Kidney (tissue), 11 donors: ENCODE measurements around the gene RASA4. TPM values are rescaled to one million over a fixed set of nuclear protein-coding genes. Genes with fewer than 3 reads are reported as not detected.
"Not testable (repeated sequence)": the region's sequence is repeated elsewhere in the genome, so short reads cannot be mapped to it uniquely, and the experiment has no call there.

Source experiments
- DNase-seq, 5 donors: peaks; one replicate each; pipeline ENCODE4 v3.0.0-alpha.2; 2013 to 2020
- FAIRE-seq: peaks from 2 replicates; lab custom pipeline; 2012; peaks lifted over from hg19 to GRCh38; lab: Jason Lieb, UNC
- H3K27ac ChIP-seq, 2 donors: one replicate each; pipeline ENCODE4 v1.7.0; 2013; ENCODE audit warnings: low read depth in 2 of 2, low read length in 2 of 2, inconsistent platforms in 1 of 2
- H3K27me3 ChIP-seq: one replicate; pipeline ENCODE4 v1.7.1; 2013; ENCODE audit warnings: low read length, inconsistent platforms; ENCODE audit not compliant: control insufficient read depth, insufficient read depth
- H3K36me3 ChIP-seq, 3 donors: one replicate each; pipeline versions ENCODE4 v1.7.0 to v1.7.1; 2013; ENCODE audit warnings: low read length in 3 of 3, control low read depth in 1 of 3, inconsistent platforms in 1 of 3; ENCODE audit not compliant: insufficient read depth in 3 of 3, control insufficient read depth in 2 of 3
- H3K4me1 ChIP-seq, 3 donors: one replicate each; pipeline versions ENCODE4 v1.7.0 to v1.7.1; 2013; ENCODE audit warnings: low read length in 3 of 3, inconsistent platforms in 1 of 3, low read depth in 1 of 3; ENCODE audit not compliant: control insufficient read depth in 2 of 3, insufficient read depth in 2 of 3
- H3K4me3 ChIP-seq, 3 donors: one replicate each; pipeline versions ENCODE4 v1.7.0 to v1.8.1; 2013; ENCODE audit warnings: low read length in 3 of 3, control low read depth in 1 of 3, inconsistent platforms in 1 of 3
- H3K9ac ChIP-seq, 3 donors: one replicate each; pipeline versions ENCODE4 v1.7.0 to v1.7.1; 2013; ENCODE audit warnings: low read length in 3 of 3, control low read depth in 1 of 3, inconsistent platforms in 1 of 3
- H3K9me3 ChIP-seq, 3 donors: one replicate each; pipeline versions ENCODE4 v1.7.0 to v1.7.1; 2013; ENCODE audit warnings: low read length in 3 of 3, control low read depth in 1 of 3, inconsistent platforms in 1 of 3; ENCODE audit not compliant: control insufficient read depth in 2 of 3, insufficient read depth in 1 of 3
- intact Hi-C: fragments of 100-400 bp; cut with DNase I; formaldehyde crosslinking; loops from one replicate; pipeline ENCODE4 v1.11.1; 2022
- polyA plus RNA-seq: library from polyadenylated mRNA; stranded (reverse); fragments of 350-450 nt; fragmentation: Illumina TruSeq; extraction: RNeasy Lipid Tissue Mini Kit (QIAGEN cat#74804); gene quantifications from one replicate; pipeline ENCODE4 v1.2.3, GENCODE V29; 2014; ENCODE audit warnings: low read depth, low replicate concordance; ENCODE audit not compliant: insufficient read depth
- total RNA-seq: library from RNA; stranded (reverse); fragmentation: NEBNext Ultra II Directional; extraction: Animal tissue kit (Norgen Biotek cat#: 25700); gene quantifications from one replicate; pipeline ENCODE4 v1.2.1, GENCODE V29; 2021
- donor health status: control.
- donor health status: control.
- donor health status: DM: yes; HTN: yes; CAD: no.
- donor health status: Normal renal cell carcinoma (clear cell type).

The RASA4 gene
- total and polyA plus RNA-seq, 2 donors from 2014 or later: 47.0 to 63.3 TPM

DNA sequence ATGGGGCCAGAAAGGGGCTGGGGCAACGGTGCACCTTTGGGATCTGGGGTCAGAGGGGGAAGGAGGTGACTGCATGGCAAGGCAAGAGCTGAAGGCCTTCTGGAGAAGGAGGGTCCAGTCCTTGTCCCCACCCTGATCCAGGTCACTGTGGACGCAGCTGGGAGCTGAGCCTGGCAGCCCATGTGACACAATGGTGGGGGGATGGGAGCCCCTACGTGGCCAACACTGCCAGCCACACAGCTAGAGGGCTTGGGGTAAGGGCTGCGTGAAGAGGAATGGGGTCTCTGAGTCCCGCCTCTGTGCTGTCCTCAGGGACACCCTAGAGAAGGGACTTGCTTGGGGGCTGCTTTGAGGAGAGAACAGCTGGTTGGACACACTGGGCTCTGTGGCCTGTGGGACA lies 34.8 kb downstream of the RASA4 start:
- H3K9me3 ChIP-seq, H3K27me3 ChIP-seq, H3K36me3 ChIP-seq, H3K27ac ChIP-seq, H3K4me3 ChIP-seq, DNase-seq, intact Hi-C loops, FAIRE-seq, H3K4me1 ChIP-seq, H3K9ac ChIP-seq: not testable (repeated sequence)

- H3K9ac ChIP-seq, H3K27ac ChIP-seq, H3K36me3 ChIP-seq, H3K4me1 ChIP-seq, H3K9me3 ChIP-seq, FAIRE-seq, intact Hi-C loops, H3K27me3 ChIP-seq, H3K4me3 ChIP-seq: not testable (repeated sequence)
- DNase-seq: peak in 1 of 5 donors; percentile 47
These were observed 38.1 kb downstream of the RASA4 start for GRCh38 chr7:102578486-102578885.

- H3K27ac ChIP-seq, intact Hi-C loops, H3K27me3 ChIP-seq, H3K4me1 ChIP-seq, H3K9ac ChIP-seq, H3K36me3 ChIP-seq, H3K9me3 ChIP-seq, H3K4me3 ChIP-seq, FAIRE-seq, DNase-seq: not testable (repeated sequence)
These were observed 39.0 kb downstream of the RASA4 start for GRCh38 chr7:102577315-102578240.

- H3K27ac ChIP-seq, DNase-seq, H3K36me3 ChIP-seq, H3K4me3 ChIP-seq, FAIRE-seq, intact Hi-C loops, H3K9me3 ChIP-seq, H3K27me3 ChIP-seq, H3K4me1 ChIP-seq, H3K9ac ChIP-seq: not testable (repeated sequence)
These were observed 40.2 kb downstream of the RASA4 start for GRCh38 chr7:102576363-102576762.

DNA sequence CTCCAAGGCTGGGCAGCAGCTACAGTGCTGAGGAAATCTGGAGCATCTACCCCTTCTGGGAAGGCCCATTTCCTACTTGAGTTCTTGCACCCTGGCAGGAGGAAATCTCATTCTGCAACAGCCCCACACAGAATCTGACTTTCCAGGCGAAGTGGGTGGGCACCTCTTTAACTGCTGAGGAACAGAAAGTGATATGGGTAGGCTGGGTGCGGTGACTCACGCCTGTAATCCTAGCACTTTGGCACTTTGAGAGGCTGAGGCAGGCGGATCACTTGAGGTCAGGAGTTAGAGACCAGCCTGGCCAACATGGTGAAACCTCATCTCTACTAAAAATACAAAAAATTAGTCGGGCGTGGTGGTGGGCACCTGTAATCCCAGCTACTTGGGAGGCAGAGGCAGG lies 41.9 kb downstream of the RASA4 start:
- H3K27me3 ChIP-seq, DNase-seq, intact Hi-C loops, FAIRE-seq, H3K36me3 ChIP-seq, H3K4me1 ChIP-seq, H3K9me3 ChIP-seq, H3K27ac ChIP-seq, H3K9ac ChIP-seq, H3K4me3 ChIP-seq: not testable (repeated sequence)
